Iris pigment epithelial cell (primary cell): Measurements from ENCODE around the gene SLC6A7.

Source experiments
- DNase-seq: peaks from one replicate; pipeline ENCODE4 v3.0.0-alpha.2; 2011; ENCODE audit warnings: low read depth

Gene SLC6A7

DNA sequence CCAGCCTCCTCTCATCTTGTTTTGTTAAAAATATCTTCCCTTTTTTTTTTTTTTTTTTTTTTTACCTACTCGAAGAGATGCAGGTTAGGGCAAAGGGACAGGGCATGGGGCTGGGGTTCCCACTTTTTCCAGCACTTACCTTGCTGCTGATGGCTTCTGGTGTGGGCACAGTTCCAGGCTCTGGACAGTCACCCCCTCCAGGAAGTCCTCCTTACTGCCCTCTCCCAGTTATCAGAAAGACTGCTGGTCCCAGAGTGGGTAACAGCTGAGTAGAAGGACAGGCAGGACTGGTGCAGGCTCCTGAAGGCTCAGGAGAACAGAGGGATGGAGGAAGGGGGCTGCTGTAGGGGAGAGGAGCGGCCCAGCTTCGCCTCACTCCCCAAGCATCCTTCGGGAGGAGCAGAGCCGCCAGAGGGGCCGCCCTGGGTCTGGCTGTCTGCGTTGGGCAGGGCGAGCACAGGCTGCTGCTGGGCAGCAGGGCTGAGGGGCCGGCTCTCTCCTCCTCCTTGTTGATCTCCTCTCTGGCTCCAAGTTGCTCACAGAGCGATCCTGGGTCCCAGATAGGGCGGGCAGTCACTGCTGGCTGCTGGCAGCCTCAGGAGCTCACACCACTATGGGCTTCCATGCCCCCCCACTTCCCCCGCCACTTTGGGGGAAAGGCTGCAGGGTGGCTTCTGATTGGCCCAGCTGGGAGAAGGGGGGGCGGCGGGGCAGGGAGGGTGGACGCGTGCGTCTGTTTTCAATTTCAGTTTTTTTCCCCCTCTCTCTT lies 34.4 kb upstream of the SLC6A7 start, which contains the start of gene PDGFRB:
TSS of gene PDGFRB (minus strand) at position 588 of the 769 bp plus-strand sequence. CDS start 18,798 bp downstream, outside the sequence.
- DNase-seq: peak; percentile 85

- DNase-seq: no peak
Observed at GRCh38 chr5:150156027-150156368, 33.9 kb upstream of the SLC6A7 start.

GRCh38 chr5:150156540-150156939 lies 33.3 kb upstream of the SLC6A7 start:
- no peak for DNase-seq

DNA sequence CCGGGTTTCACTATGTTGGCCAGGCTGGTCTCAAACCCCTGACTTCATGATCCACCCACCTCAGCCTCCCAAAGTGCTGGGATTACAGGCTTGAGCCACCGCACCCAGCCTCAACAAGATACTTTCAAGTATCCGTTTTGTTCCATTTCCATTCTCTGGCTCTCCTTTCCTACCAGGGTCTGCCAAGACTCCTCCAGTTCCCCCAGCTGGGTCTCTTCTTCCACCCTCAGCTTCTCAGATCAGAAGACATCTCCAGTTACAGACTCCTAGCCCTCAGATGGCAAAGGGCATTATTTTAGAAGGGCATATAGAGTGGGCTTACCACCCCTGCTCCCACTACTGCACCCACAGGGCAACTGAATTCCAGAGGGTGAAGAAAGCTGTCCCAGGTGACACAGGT lies 32.7 kb upstream of the SLC6A7 start:
- no peak for DNase-seq

DNA sequence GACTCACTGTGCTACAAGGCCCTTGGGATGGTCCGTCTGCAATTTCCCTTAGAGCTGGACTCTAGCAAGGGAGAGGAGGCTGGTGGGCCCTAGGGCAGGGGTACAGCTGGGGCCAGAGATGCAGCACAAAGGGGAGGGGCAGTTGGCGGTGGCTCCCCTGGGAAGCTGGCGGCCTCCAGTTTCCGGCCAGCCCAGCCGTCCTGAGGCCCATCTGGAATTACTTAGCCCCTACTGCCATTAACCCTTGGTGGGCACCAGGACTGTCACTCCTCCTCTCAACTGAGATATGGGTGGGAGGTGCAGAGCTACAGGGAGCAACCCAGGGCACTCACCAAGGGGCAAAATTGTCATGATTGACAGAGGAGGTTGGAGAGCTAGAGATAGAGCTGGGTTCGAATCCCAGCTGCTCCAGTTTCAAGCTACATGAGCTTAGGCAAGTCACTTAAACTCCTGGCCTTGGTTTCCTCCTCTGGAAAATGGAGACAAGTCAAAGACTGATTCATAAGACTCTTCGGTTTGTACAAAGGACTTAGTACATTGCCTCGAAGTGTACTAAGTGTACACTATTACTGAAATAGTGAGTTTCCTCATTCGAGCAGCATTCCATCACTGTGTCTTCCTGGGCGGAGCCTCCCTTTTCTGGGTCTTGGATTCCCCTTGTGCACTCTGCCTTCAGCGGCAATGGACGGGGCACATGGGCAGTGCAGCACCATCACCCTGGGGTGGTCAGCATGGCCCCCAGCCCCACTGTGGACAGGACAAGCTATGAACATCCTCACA lies 31.5 kb upstream of the SLC6A7 start:
- DNase-seq: peak; percentile 47

GRCh38 chr5:150159031-150159430 lies 30.8 kb upstream of the SLC6A7 start:
- DNase-seq: no peak

GRCh38 chr5:150159741-150160179 lies 30.1 kb upstream of the SLC6A7 start:
- peak; percentile 71 for DNase-seq

- no peak for DNase-seq
Observed at GRCh38 chr5:150160448-150161081, 29.3 kb upstream of the SLC6A7 start.

GRCh38 chr5:150161242-150162141 lies 28.4 kb upstream of the SLC6A7 start:
- DNase-seq: peak; percentile 65

GRCh38 chr5:150162142-150162513 lies 27.7 kb upstream of the SLC6A7 start:
- no peak for DNase-seq

GRCh38 chr5:150163035-150163434 lies 26.8 kb upstream of the SLC6A7 start:
- no peak for DNase-seq

- no peak for DNase-seq
Observed at GRCh38 chr5:150163547-150164059, 26.3 kb upstream of the SLC6A7 start.

DNA sequence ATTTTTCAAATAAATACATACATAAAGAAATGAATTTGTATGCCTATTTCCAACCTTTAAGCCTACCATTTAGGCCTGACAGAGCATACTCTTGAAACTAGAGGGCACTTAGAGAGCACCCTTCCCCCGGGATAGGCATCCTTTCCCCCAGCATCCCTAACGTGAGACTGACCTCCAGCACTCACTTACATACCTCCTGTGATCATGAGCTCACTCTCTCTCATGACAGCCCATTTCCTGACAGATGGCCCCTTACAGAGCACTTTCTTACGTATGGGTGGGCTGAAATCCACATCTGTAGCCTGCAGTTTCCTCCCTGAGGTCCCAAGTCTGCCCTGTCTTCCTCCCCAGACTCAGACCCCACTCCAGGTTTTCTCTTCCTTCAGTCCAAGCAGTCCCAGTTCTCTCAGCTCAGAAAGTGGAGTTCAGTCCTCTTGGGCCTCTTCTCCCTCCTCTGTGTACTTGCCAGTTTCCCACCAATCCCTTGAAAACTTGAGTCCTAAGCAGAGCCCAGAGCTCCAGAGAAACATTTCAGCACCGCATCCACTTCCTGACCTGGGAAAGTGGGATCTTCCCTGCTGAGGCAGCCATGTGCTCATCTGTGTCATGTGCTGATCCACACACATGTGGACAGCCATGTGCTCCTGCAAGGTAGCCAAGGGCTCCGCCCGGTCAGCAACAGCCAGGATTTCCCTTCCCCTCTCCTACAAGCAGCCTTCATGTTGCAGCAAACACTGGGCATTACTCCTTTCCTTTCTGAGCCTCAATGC lies 25.5 kb upstream of the SLC6A7 start:
- DNase-seq: no peak

DNA sequence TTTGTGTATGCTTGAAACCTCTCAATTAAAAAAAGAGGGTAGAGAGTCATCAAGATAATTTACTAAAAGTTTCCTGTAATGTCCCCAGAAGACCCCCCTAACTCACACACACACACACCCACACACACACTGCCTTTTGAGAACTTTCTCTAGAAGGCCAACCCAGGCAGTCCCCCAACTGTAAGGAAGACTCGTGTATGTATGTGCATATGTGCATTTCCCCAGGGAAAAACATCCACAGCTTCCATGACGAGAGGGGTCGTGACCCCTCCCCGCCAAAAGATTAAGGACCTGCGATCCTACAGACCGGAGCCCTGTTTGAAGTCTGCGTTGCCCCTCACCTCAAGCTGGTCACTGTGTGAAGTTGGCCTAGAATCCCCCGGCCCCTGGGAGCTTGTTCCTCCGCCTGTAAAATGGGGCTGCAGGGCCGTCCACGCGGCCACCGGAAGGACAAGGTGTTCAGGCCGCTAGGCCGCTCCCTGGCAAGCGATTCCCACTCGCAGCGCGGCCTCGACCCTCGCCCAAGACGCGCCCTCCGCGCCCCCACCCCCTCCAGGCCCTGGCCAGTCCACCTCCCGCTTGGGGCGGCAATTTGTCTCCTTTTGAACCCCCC lies 23.7 kb upstream of the SLC6A7 start:
- DNase-seq: no peak

DNA sequence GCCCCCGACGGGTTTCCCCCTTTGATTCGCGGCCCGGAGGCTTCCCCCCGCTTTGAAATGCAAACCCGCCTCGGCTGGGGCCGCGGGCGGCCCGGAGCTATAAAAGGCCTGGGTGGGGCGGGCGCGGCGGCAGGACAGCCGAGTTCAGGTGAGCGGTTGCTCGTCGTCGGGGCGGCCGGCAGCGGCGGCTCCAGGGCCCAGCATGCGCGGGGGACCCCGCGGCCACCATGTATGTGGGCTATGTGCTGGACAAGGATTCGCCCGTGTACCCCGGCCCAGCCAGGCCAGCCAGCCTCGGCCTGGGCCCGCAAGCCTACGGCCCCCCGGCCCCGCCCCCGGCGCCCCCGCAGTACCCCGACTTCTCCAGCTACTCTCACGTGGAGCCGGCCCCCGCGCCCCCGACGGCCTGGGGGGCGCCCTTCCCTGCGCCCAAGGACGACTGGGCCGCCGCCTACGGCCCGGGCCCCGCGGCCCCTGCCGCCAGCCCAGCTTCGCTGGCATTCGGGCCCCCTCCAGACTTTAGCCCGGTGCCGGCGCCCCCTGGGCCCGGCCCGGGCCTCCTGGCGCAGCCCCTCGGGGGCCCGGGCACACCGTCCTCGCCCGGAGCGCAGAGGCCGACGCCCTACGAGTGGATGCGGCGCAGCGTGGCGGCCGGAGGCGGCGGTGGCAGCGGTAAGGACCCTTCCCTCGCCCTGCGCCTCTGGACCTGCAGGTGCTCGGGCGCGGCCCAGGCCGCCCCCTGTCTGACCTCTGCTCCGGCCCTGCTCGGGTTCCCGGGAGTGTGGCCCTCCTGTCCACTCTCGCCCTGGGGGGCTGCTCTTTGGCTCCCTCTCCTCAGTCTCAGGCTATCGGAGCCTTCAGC lies 23.0 kb upstream of the SLC6A7 start, which contains the start of gene CDX1:
TSS of gene CDX1 (plus strand) at position 129 of the 862 bp plus-strand sequence. CDS start at position 228, 99 bp downstream.
- DNase-seq: no peak

GRCh38 chr5:150167512-150167850 lies 22.4 kb upstream of the SLC6A7 start:
- no peak for DNase-seq

GRCh38 chr5:150167908-150168307 lies 22.0 kb upstream of the SLC6A7 start:
- no peak for DNase-seq

DNA sequence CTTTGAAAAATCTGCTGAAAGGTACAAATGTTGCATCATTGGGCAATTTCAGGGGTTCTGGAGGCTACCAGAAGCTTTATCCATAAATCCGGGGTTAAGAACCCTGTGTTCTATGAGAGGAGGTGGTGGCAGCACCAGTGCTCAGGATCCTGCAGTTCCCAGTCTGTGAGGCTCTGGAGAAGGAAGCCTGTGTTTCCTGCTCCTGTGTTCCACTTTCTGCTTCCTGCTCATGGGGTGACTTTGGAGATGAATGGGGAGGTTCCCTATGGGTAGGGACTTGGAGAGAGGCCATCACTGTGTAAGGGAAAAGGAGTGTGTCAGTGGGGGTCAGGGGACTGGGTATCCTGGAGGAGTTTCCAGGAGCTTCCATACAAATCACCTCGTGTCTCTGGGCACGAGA lies 21.0 kb upstream of the SLC6A7 start:
- DNase-seq: no peak

DNA sequence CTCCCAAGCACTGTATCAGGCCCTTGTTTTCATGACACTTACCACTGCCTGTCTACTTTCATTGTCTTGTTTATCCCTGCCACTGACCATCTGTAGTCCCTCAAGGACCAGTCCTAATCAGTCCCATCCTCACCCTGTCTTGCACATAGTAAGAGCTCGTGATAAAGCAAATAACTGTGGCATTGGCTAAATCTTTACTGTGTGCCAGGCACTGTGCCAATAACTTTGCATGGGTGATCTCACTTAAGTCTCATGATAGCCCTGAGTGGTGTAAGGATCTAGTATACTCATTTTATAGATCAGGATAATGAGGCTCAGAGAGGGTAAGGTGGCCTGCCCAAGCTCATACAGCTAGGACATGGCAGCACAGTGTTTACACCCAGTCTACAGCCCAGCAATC lies 17.7 kb upstream of the SLC6A7 start:
- DNase-seq: peak; percentile 61
